Nephron progenitor cell (in vitro differentiated cells): Measurements from ENCODE around the gene CEP19.
"Not testable (repeated sequence)": the region's sequence is repeated elsewhere in the genome, so short reads cannot be mapped to it uniquely, and the experiment has no call there.

ENCODE experiments used
- DNase-seq: peaks from one replicate; pipeline ENCODE4 v3.0.0; 2021
- H3K27ac Mint-ChIP-seq: 2 replicates; pipeline ENCODE4 v1.8.0; 2021; ENCODE audit warnings: mild to moderate bottlenecking, moderate library complexity, mixed read lengths
- H3K27me3 Mint-ChIP-seq: 2 replicates; pipeline ENCODE4 v1.8.0; 2021; ENCODE audit warnings: mild to moderate bottlenecking, low read depth, mixed read lengths; ENCODE audit not compliant: poor library complexity
- H3K36me3 Mint-ChIP-seq: 2 replicates; pipeline ENCODE4 v1.8.0; 2021; ENCODE audit warnings: low read depth, mixed read lengths
- H3K4me1 Mint-ChIP-seq: 2 replicates; pipeline ENCODE4 v1.8.0; 2021; ENCODE audit warnings: mixed read lengths
- H3K4me3 Mint-ChIP-seq: 2 replicates; pipeline ENCODE4 v1.8.0; 2021; ENCODE audit warnings: mild to moderate bottlenecking, moderate library complexity, mixed read lengths
- H3K9me3 Mint-ChIP-seq: 2 replicates; pipeline ENCODE4 v1.8.0; 2021; ENCODE audit warnings: mild to moderate bottlenecking, moderate library complexity, mixed read lengths
- CTCF ChIP-seq: fragments of 200-600 bp; sonication (generic); IDR thresholded peaks from 2 replicates; pipeline ENCODE4 v1.5.0; 2021; ENCODE audit warnings: antibody characterized with exemption

Gene CEP19

GRCh38 chr3:196749125-196749524, 37.1 kb upstream of the CEP19 start:
- Mint-ChIP-seq H3K9me3 (peaks cover 78% of the 10 kb centered on the region), H3K36me3 (peaks cover 93% of the 10 kb centered on the region), H3K27ac (no peak overlapping the region)

GRCh38 chr3:196743569-196743968, 31.5 kb upstream of the CEP19 start:
- DNase-seq, H3K27me3 Mint-ChIP-seq, H3K27ac Mint-ChIP-seq, H3K4me3 Mint-ChIP-seq: not testable (repeated sequence)
- Mint-ChIP-seq H3K36me3 (peaks cover 54% of the 10 kb centered on the region), H3K4me1 (peaks cover 16% of the 10 kb centered on the region), H3K9me3 (peaks cover 40% of the 10 kb centered on the region)

More at GRCh38 chr3:196749125-196749524, 37.1 kb upstream of the CEP19 start:
- no peak overlapping the region for H3K4me3 Mint-ChIP-seq
- no peak for TF ChIP-seq CTCF
- no peaks in the 10 kb centered on the region for H3K4me1 Mint-ChIP-seq
- no peaks in the 10 kb centered on the region for H3K27me3 Mint-ChIP-seq
- no peak for DNase-seq

GRCh38 chr3:196741249-196741889, 29.3 kb upstream of the CEP19 start:
- no peaks in the 10 kb centered on the region for H3K27me3 Mint-ChIP-seq
- no peak for DNase-seq

GRCh38 chr3:196740481-196741248, 28.6 kb upstream of the CEP19 start:
- Mint-ChIP-seq H3K4me3 (peak overlapping the region; percentile 100), H3K36me3 (peaks cover 41% of the 10 kb centered on the region), H3K27me3 (no peaks in the 10 kb centered on the region), H3K9me3 (peaks cover 29% of the 10 kb centered on the region), H3K27ac (peak overlapping the region; percentile 100), H3K4me1 (peaks cover 16% of the 10 kb centered on the region)
- DNase-seq = peak; percentile 42
- TF ChIP-seq CTCF = no peak

More at GRCh38 chr3:196741249-196741889, 29.3 kb upstream of the CEP19 start:
- H3K36me3 Mint-ChIP-seq = peaks cover 46% of the 10 kb centered on the region
- H3K4me1 Mint-ChIP-seq = peaks cover 16% of the 10 kb centered on the region
- peaks cover 33% of the 10 kb centered on the region for H3K9me3 Mint-ChIP-seq
- peak overlapping the region; percentile 100 for H3K27ac Mint-ChIP-seq
- no peak for TF ChIP-seq CTCF
- H3K4me3 Mint-ChIP-seq = peak overlapping the region; percentile 100

GRCh38 chr3:196739671-196740480, 27.8 kb upstream of the CEP19 start, which contains the start of gene PAK2:
TSS of gene PAK2 (plus strand) at chr3:196739857. CDS start at chr3:196782647, 42,790 bp downstream.
- H3K36me3 Mint-ChIP-seq = peaks cover 39% of the 10 kb centered on the region
- peak; percentile 85 for DNase-seq
- H3K4me3 Mint-ChIP-seq = peak within 1 kb of the TSS; percentile 100
- no peak for TF ChIP-seq CTCF
- peaks cover 25% of the 10 kb centered on the region for H3K9me3 Mint-ChIP-seq
- H3K27ac Mint-ChIP-seq = peak within 1 kb of the TSS; percentile 100
- H3K4me1 Mint-ChIP-seq = peaks cover 16% of the 10 kb centered on the region
- H3K27me3 Mint-ChIP-seq = no peaks in the 10 kb centered on the region

- Mint-ChIP-seq H3K4me3 (no peak overlapping the region), H3K4me1 (peaks cover 12% of the 10 kb centered on the region), H3K36me3 (peaks cover 45% of the 10 kb centered on the region), H3K9me3 (peaks cover 17% of the 10 kb centered on the region), H3K27me3 (no peaks in the 10 kb centered on the region), H3K27ac (no peak overlapping the region)
- no peak for TF ChIP-seq CTCF
- DNase-seq = no peak
Observed at GRCh38 chr3:196737655-196738054, 25.6 kb upstream of the CEP19 start.
